B cell (primary cell): ENCODE results near the gene EVI2A. TPM values are rescaled to one million over a fixed set of nuclear protein-coding genes. Genes with fewer than 3 reads are reported as not detected.

ENCODE experiments used
- ATAC-seq: fragments of 200-7000 bp; cut with Tn5 transposase; one replicate; pipeline ENCODE4 v1.10.0; 2021; ENCODE audit warnings: low read depth, mild to moderate bottlenecking, moderate number of reproducible peaks, moderate library complexity
- CTCF ChIA-PET: fragments of 350-600 bp; sonication (Branson Sonifier 250); formaldehyde crosslinking; loops from one replicate; lab custom pipeline; 2021; ENCODE audit warnings: antibody characterized with exemption, inconsistent platforms; lab: Charles Lee
- POLR2A ChIA-PET: fragments of 350-600 bp; sonication (Branson Sonifier 250); formaldehyde crosslinking; loops from one replicate; lab custom pipeline; 2021; ENCODE audit warnings: antibody characterized with exemption; lab: Charles Lee
- DNase-seq: peaks from one replicate; pipeline ENCODE4 v3.0.0; 2013
- H2AFZ ChIP-seq: 2 replicates; pipeline ENCODE4 v1.6.1; 2012; ENCODE audit warnings: mild to moderate bottlenecking, low read depth, low read length; ENCODE audit not compliant: insufficient read depth, poor library complexity, severe bottlenecking
- H3K27ac ChIP-seq, 2 donors: 1 replicate in 1 of 2; 2 replicates in 1 of 2; pipeline ENCODE4 v1.5.1; 2012 to 2013; ENCODE audit warnings: low read length in 2 of 2, mild to moderate bottlenecking in 2 of 2, moderate library complexity in 1 of 2
- H3K27me3 ChIP-seq, 4 experiments: fragments of 200-600 bp in 1 of 4; sonication (generic) in 1 of 4; replicated peaks in 1 of 4; 1 replicate in 2 of 4; 2 replicates in 2 of 4; pipeline versions ENCODE4 v1.6.1 to v1.7.0; 2013 to 2016; ENCODE audit warnings: low read length in 3 of 4, mild to moderate bottlenecking in 2 of 4, mixed read lengths in 1 of 4, moderate library complexity in 1 of 4; ENCODE audit not compliant: insufficient read depth in 4 of 4, control insufficient read depth in 3 of 4; ENCODE audit errors: control extremely low read depth in 1 of 4
- H3K36me3 ChIP-seq, 2 experiments: replicated peaks in 1 of 2; 1 replicate in 1 of 2; 2 replicates in 1 of 2; pipeline versions ENCODE4 v1.6.1 to v1.7.1; 2013; ENCODE audit warnings: low read length in 1 of 2; ENCODE audit not compliant: insufficient read depth in 2 of 2, control insufficient read depth in 1 of 2; ENCODE audit errors: control extremely low read depth in 1 of 2, extremely low read depth in 1 of 2
- H3K4me1 ChIP-seq, 2 donors: fragments of 200-600 bp in 1 of 2; sonication (generic) in 1 of 2; 1 replicate in 1 of 2; 2 replicates in 1 of 2; pipeline versions ENCODE4 v1.5.1 to v1.6.1; 2013 to 2017; ENCODE audit warnings: low read length in 2 of 2; ENCODE audit not compliant: control insufficient read depth in 2 of 2, insufficient read depth in 2 of 2
- H3K4me2 ChIP-seq: replicated peaks from 2 replicates; pipeline ENCODE3; 2012; ENCODE audit warnings: mild to moderate bottlenecking, low read depth, low read length; ENCODE audit not compliant: poor library complexity, severe bottlenecking
- H3K4me3 ChIP-seq, 5 experiments: fragments of 200-600 bp in 1 of 5; sonication (generic) in 1 of 5; 1 replicate in 3 of 5; 2 replicates in 2 of 5; pipeline versions ENCODE4 v1.5.1 to v1.7.0; 2011 to 2016; ENCODE audit warnings: low read length in 4 of 5, mild to moderate bottlenecking in 4 of 5, low read depth in 2 of 5, control low read depth in 1 of 5, moderate library complexity in 1 of 5; ENCODE audit not compliant: insufficient read depth in 1 of 5; ENCODE audit errors: control extremely low read depth in 1 of 5, extremely low read depth in 1 of 5
- H3K79me2 ChIP-seq: fragments of 200-600 bp; sonication (generic); one replicate; pipeline ENCODE4 v1.6.0; 2016; ENCODE audit warnings: low read length; ENCODE audit not compliant: control insufficient read depth, insufficient read depth
- H3K9ac ChIP-seq: fragments of 200-600 bp; sonication (generic); 2 replicates; pipeline ENCODE4 v1.6.1; 2017; ENCODE audit warnings: mild to moderate bottlenecking, low read length, moderate library complexity
- H3K9me3 ChIP-seq, 3 donors: one replicate each; pipeline versions ENCODE4 v1.6.1 to v1.7.1; 2013; ENCODE audit warnings: low read length in 2 of 3; ENCODE audit not compliant: control insufficient read depth in 2 of 3, insufficient read depth in 1 of 3; ENCODE audit errors: control extremely low read depth in 1 of 3
- H4K20me1 ChIP-seq: 2 replicates; pipeline ENCODE4 v1.6.0; 2012; ENCODE audit warnings: mild to moderate bottlenecking, low read length; ENCODE audit not compliant: insufficient read depth, control insufficient read depth, poor library complexity, severe bottlenecking
- H3K27ac Mint-ChIP-seq: one replicate; pipeline ENCODE4 v1.8.0; 2021; ENCODE audit warnings: mixed read lengths
- H3K27me3 Mint-ChIP-seq: one replicate; pipeline ENCODE4 v1.8.0; 2021; ENCODE audit warnings: mixed read lengths
- H3K4me1 Mint-ChIP-seq: one replicate; pipeline ENCODE4 v1.8.0; 2021; ENCODE audit warnings: mixed read lengths
- H3K4me3 Mint-ChIP-seq: one replicate; pipeline ENCODE4 v1.8.0; 2021; ENCODE audit warnings: mixed read lengths
- H3K9me3 Mint-ChIP-seq: one replicate; pipeline ENCODE4 v1.8.0; 2022; ENCODE audit warnings: mixed read lengths; ENCODE audit not compliant: insufficient read depth
- EZH2 ChIP-seq: IDR thresholded peaks from 2 replicates; pipeline ENCODE4 v1.6.1; 2012; ENCODE audit warnings: borderline replicate concordance, low read depth, mild to moderate bottlenecking, moderate library complexity, low read length; ENCODE audit not compliant: insufficient read depth, poor library complexity, severe bottlenecking
- WGBS: methylation state at CpG from one replicate; pipeline ENCODE4 v1.1.5; 2013; ENCODE audit warnings: missing lambda C conversion rate; ENCODE audit not compliant: insufficient coverage; 5-methylcytosine and 5-hydroxymethylcytosine counted together
- intact Hi-C: fragments of 100-400 bp; cut with micrococcal nuclease; formaldehyde crosslinking; loops from one replicate; pipeline ENCODE4 v1.10.0; 2022
- polyA plus RNA-seq: library from polyadenylated mRNA; depleted of rRNA; stranded (reverse); fragments of >200 nt; gene quantifications from 2 replicates; pipeline ENCODE4 v1.2.3, GENCODE V29; 2012
- total RNA-seq, 2 donors: library from RNA; stranded (reverse); fragments of 120-200 nt in 1 of 2; gene quantifications; 1 replicate in 1 of 2; 2 replicates in 1 of 2; pipeline versions ENCODE4 v1.2.3 to v1.2.4, GENCODE V29; 2013 to 2022
- TF ChIP-seq, protein P1 (sequence below): fragments of 200-600 bp; IDR thresholded peaks from one replicate; pipeline ENCODE4 v1.8.0; 2022; ENCODE audit warnings: antibody characterized with exemption, mild to moderate bottlenecking

Gene EVI2A
- total and polyA plus RNA-seq, 2 donors (not counting 1 experiment from before 2014, with no cell fraction given), result 18.2 to 49.3 TPM

DNA sequence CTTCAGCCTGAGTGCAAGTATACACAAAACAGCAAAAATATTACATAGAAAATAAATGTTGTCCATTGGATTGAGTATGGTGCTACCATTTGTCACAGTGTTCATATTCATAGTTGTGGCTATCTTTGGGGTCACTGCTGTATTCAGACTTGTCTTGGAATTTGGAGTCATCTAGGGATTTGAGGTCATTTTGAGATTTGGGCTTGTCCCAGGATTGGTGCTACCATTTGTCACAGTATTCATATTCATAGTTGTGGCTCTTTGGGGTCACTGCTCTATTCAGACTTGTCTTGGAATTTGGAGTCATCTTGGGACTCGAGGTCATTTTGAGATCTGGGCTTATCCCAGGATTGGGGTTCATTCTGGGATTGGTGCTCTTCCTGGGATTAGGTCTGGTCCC is 49.2 kb downstream of the EVI2A start:
- Histone ChIP-seq H3K4me3 (no peak overlapping the region), H3K27me3 (no peaks in the 10 kb centered on the region), H3K9ac (no peak overlapping the region), H3K4me1 (no peaks in the 10 kb centered on the region), H3K9me3 (no peaks in the 10 kb centered on the region), H4K20me1 (no peaks in the 10 kb centered on the region), H3K27ac (no peak overlapping the region), H3K36me3 (peaks cover 4% of the 10 kb centered on the region in 2 experiments), H3K4me2 (no peak overlapping the region), H3K79me2 (no peaks in the 10 kb centered on the region), H2AFZ (no peak overlapping the region)
- no peak overlapping the region for H3K4me3 Mint-ChIP-seq
- no peaks in the 10 kb centered on the region for H3K4me1 Mint-ChIP-seq
- ChIA-PET POLR2A (no interaction called here), CTCF (no interaction called here)
- DNase-seq (no peak), ATAC-seq (no peak)
- intact Hi-C loops, result no loop called here
- no peak overlapping the region for H3K27ac Mint-ChIP-seq
- H3K27me3 Mint-ChIP-seq, result no peaks in the 10 kb centered on the region
- 82% methylated on average over 1 of the region's 1 CpG for WGBS
- no peaks in the 10 kb centered on the region for H3K9me3 Mint-ChIP-seq
- TF ChIP-seq, protein P1, sequence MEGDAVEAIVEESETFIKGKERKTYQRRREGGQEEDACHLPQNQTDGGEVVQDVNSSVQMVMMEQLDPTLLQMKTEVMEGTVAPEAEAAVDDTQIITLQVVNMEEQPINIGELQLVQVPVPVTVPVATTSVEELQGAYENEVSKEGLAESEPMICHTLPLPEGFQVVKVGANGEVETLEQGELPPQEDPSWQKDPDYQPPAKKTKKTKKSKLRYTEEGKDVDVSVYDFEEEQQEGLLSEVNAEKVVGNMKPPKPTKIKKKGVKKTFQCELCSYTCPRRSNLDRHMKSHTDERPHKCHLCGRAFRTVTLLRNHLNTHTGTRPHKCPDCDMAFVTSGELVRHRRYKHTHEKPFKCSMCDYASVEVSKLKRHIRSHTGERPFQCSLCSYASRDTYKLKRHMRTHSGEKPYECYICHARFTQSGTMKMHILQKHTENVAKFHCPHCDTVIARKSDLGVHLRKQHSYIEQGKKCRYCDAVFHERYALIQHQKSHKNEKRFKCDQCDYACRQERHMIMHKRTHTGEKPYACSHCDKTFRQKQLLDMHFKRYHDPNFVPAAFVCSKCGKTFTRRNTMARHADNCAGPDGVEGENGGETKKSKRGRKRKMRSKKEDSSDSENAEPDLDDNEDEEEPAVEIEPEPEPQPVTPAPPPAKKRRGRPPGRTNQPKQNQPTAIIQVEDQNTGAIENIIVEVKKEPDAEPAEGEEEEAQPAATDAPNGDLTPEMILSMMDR, result no peak
- no peak for TF ChIP-seq EZH2

GRCh38 chr17:31269578-31269983 is 51.8 kb downstream of the EVI2A start:
- no peak overlapping the region for H3K27ac ChIP-seq
- intact Hi-C loops, result loop anchor here (5.0 kb wide), 1 partner anchor 38 kb away; no protein-coding TSS in a partner anchor
- no peak overlapping the region for H2AFZ ChIP-seq
- DNase-seq, result no peak
- no peak overlapping the region for H3K4me3 Mint-ChIP-seq
- H3K79me2 ChIP-seq, result no peaks in the 10 kb centered on the region
- TF ChIP-seq, protein P1, result no peak
- no peak for TF ChIP-seq EZH2
- no peak overlapping the region for H3K4me3 ChIP-seq
- H3K27me3 ChIP-seq, result no peaks in the 10 kb centered on the region
- H3K36me3 ChIP-seq, result peaks cover 4% of the 10 kb centered on the region in 2 experiments
- no peak overlapping the region for H3K4me2 ChIP-seq
- ChIA-PET CTCF (interaction anchor here (0.6 to 8.8 kb wide), 4 partner anchors 9 to 102 kb away, joined by 3 to 125 read pairs (median 4); no protein-coding TSS in a partner anchor), POLR2A (no interaction called here)
- H3K9me3 Mint-ChIP-seq, result no peaks in the 10 kb centered on the region
- no CpG with 5 or more reads among the region's 1 CpG for WGBS
- H3K4me1 ChIP-seq, result no peaks in the 10 kb centered on the region
- H3K9me3 ChIP-seq, result no peaks in the 10 kb centered on the region
- no peaks in the 10 kb centered on the region for H4K20me1 ChIP-seq
- H3K9ac ChIP-seq, result no peak overlapping the region
- no peaks in the 10 kb centered on the region for H3K4me1 Mint-ChIP-seq
- ATAC-seq, result no peak
- H3K27me3 Mint-ChIP-seq, result no peaks in the 10 kb centered on the region
- H3K27ac Mint-ChIP-seq, result no peak overlapping the region
